Ecto neural progenitor cell (in vitro differentiated cells): Measurements from ENCODE around the gene C6orf141.
A peak's percentile ranks its signal among the peaks of the same experiment; 100 is the strongest.

Experiments
- DNase-seq: peaks from one replicate; pipeline ENCODE4 v3.0.0-alpha.2; 2018; ENCODE audit warnings: low spot score

C6orf141 gene

DNA sequence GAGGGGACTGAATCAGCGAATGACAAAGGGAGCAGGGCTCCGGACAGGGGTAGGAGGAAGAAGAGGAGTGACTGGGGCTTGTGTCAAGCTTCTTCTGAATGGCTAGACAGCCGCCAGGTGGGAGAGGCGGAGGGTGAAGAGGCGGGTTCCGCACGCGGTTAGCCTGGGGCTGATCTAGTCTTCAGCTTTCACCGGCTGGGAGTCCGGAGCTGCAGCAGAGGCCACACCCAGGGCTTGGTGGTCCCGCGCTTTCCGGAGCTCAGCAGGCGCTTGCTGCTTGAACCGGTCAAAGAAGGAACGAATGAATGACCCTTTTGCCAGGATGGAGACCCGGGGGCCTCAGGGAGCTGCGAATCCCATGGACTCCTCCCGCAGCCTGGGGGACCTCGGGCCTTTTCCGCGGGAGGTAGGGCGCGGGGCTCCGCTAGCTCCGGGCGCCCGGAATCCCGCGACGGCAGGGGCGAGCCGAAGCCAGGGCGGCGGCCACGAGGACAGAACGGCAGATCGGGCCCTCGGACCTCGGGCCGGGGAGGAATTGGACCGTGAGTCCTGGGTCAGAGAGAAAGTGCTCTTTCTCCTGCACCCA is at the start of gene C6orf141:
Gene C6orf141, plus strand, starts transcription at position 177 of the 586 bp plus-strand sequence. Its CDS starts 125 bp downstream, at position 302.
- DNase-seq: peak; percentile 84

GRCh38 chr6:49504666-49505065 is 45.8 kb upstream of the C6orf141 start:
- no peak for DNase-seq

DNA sequence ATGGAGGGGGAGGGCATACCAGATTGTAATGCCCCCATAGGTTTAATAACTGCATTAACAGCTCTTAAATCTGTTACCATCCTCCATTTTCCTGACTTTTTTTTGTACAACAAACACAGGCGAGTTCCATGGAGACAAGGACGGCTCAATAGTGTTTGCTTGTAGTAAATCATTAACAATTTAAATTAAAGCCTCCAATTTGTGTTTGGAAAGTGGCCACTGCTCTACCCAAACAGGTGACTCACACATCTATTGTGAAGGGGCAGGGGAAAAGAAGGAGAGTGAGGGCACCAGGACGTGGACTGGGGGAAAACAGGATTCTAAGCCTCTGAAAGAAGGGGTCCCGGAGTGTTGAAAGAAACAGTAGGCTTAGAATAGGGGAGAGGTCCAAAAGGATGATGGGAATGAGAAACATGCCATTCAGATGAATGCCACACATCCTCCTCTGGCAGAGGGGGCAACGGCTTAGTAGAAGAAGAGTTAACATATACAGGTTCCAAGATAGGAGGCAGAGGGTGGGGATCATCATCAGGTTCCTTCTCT is 43.8 kb upstream of the C6orf141 start:
- DNase-seq: no peak

DNA sequence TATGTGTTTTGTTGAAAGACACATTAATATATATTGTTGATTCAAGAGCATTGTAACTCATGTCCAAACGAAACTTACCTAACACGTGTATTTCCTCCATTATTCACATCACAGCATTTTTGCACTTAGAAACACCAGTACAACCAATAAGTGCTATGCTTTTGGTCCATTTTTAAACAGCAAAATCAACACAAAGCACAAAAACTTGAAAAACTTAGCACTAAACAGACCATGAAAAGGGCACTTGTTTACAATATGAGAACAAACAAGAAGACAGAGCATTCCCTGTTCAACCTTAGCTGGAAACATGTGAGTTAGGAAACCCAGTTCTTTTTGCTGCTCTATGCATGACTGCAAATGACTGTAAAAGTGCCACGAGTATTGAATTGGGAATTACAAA is 41.1 kb upstream of the C6orf141 start:
- DNase-seq: no peak

- no peak for DNase-seq
Observed at GRCh38 chr6:49513153-49513989, 37.1 kb upstream of the C6orf141 start.

DNA sequence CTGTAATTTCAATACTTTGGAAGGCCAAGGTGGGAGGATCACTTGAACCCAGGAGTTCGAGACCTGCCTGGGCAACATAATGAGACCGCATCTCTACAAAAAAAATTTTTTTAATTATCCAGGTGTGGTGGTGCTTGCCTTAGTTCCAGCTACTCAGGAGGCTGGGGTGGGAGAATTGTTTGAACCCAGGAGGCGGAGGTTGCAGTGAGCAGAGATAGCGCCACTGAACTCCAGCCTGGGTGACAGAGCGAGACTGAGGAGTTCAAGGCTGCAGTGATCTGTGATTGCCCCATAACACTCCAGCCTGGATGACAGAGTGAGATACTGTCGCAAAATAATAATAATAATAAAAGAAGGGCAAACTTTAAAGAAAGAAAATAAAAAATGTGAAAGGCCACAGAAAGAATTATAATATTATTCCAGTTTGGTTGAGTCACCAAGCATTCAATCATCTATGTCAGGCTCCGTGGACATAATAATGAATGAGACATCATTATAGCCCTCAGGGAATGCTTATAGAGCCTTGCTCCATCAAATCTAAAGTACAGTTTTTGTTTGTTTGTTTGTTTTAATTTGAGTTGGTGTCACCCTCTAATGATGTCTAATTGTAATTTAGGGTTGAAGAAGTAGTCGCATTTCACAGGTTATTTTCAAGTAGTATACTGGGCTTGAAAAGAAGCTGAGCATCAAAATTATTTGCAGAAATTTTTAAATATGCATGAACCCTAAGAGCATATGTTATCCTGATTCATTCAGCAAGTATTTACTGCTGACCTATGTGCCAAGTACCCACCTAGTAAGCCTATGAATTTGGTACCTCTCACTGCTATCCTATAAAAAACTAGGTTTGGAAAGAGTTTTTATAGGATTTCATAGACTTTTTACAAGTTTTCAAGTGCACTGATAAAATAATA is 35.6 kb upstream of the C6orf141 start:
- DNase-seq: no peak

DNA sequence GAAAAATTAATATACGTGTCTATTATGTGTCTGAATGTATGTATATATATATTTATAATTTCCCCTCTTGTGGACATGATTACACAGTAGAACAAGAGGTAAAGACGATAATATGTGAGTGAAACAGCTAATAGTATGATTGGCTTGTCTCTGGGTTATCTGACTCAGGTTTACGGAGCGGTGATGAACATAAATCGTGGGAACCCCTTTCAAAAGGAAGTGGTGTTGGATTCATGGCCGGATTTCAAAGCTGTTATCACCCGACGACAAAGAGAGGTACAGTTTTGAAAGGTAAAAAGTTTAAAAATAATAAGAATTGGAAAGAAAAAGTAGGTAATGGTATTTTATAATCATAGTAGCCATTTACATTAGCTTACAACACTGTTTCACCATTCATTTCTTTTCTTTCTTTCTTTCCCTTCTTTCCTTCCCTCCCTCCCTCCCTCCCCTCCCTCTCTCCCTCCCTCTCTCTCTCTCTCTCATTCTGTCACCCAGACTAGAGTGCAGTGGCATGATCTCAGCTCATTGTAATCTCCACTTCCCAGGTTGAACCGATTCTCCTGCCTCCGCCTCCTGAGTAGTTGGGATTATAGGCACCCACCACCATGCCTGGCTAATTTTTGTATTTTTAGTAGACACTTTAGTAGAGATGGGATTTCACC is 34.9 kb upstream of the C6orf141 start:
- no peak for DNase-seq

- no peak for DNase-seq
Observed at GRCh38 chr6:49516147-49516505, 34.3 kb upstream of the C6orf141 start.

DNA sequence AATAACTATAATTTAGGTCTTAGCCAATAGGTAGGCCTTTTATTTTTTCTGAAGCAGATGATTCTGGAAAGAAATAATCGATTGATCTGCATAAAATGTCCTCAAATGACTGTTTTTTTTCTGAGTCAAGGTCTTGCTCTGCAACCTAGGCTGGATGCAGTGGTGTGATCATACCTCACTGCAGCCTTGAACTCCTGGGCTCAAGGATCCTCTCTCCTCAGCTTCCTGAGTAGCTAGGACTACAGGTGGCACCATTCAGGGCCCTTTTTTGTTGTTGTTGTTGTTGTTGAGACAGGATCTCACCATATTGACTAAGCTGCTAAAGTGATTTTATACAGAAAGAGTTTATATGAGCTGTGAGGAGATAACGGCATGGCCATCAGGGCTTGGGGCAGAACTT is 32.5 kb upstream of the C6orf141 start:
- no peak for DNase-seq

- DNase-seq: no peak
Observed at GRCh38 chr6:49519660-49520059, 30.8 kb upstream of the C6orf141 start.

GRCh38 chr6:49522710-49523593 is 27.5 kb upstream of the C6orf141 start:
- DNase-seq: no peak

DNA sequence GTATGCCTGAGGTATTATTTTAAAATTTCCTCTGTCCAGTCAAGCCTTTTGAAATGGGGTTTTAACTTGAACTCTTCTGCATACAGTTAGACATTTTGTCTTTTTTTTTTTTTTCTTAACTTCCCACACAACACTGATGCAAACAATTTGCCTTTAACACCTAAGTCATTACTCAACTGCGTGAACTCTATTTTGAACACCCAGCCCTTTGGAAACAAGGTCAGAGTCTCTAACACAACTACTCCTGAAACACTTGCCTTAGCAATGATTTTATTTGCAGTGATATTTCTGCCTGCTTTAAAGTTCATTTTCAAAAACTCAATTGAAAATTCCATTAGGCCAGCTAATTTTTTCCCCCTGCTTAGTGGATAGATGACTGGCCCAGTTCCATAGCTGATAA is 26.6 kb upstream of the C6orf141 start:
- no peak for DNase-seq

GRCh38 chr6:49524541-49524940 is 25.9 kb upstream of the C6orf141 start:
- no peak for DNase-seq

GRCh38 chr6:49526598-49526997 is 23.9 kb upstream of the C6orf141 start:
- DNase-seq: no peak

DNA sequence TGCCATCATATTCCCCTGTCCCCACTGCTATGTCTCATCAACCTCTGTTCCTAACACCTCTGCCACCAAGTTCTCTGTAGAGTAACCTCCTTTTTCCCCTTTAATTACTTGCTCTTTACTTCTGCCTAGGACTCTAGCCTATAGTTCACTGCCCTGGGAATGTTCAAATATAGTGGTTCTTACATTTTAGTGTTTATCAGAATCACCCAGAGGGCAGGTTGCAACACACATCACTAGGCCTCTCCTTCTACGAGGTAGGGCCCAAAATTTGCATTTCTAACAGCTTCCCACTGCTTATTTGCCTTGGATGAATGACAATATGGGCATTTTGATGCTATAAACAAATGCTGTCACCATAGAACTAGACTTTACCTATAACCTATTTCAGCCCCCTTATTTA is 23.1 kb upstream of the C6orf141 start:
- no peak for DNase-seq

GRCh38 chr6:49528571-49528970 is 21.9 kb upstream of the C6orf141 start:
- no peak for DNase-seq

GRCh38 chr6:49530141-49530776 is 20.2 kb upstream of the C6orf141 start:
- DNase-seq: no peak

DNA sequence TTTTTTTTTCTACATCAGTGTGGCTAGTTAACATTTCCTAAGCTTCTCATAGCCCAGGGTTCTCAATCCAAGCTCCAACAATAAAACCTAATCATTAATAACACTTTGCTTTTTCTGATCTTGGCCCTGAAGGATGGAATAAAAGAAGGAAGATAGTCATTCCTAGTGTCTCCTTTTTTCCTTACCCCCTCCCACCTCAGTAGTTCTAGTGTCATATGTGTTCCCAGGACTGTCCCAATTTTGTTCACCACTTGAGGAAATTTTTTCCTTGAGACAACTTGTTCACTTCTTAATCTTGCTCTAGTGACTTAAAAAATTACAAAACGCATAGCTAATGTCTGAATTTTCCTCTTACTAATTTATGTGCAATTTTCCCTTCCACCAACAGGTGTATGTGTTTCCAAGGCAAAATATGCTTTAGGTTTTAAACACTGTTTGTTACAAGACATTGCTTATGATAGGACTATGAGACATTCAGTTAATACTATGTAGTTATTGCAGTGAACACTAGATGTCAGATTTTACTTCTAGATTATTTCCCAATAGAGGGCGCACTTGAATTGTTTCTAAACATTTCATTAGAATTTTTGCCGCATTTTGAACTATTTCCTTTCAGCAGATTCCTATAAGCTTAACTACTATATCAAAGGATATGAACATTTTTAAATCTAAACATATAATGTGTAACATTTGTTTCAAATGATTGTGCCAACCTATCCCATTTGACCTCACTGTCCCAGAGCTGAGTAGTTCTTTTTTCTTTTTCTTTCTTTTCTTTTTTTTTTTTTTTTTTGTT is 18.5 kb upstream of the C6orf141 start:
- DNase-seq: no peak

- DNase-seq: no peak
Observed at GRCh38 chr6:49535795-49536194, 14.7 kb upstream of the C6orf141 start.

- no peak for DNase-seq
Observed at GRCh38 chr6:49539102-49539501, 11.4 kb upstream of the C6orf141 start.
